Trophoblast cell (in vitro differentiated cells and primary cell): Measurements from ENCODE around the gene ACOX3.

Experiments
- DNase-seq, 2 donors: peaks; one replicate each; pipeline ENCODE4 v3.0.0-alpha.2; 2016
- H2AFZ ChIP-seq: 2 replicates; pipeline ENCODE4 v1.6.1; 2013; ENCODE audit warnings: low read length, moderate library complexity, mild to moderate bottlenecking; ENCODE audit not compliant: insufficient read depth, poor library complexity
- H2AK5ac ChIP-seq: 2 replicates; pipeline ENCODE4 v1.6.1; 2013; ENCODE audit warnings: mild to moderate bottlenecking, low read length
- H2BK120ac ChIP-seq: 2 replicates; pipeline ENCODE4 v1.6.1; 2013; ENCODE audit warnings: low read length, mild to moderate bottlenecking, moderate library complexity; ENCODE audit not compliant: insufficient read depth, poor library complexity
- H2BK12ac ChIP-seq: 2 replicates; pipeline ENCODE4 v1.6.1; 2013; ENCODE audit warnings: mild to moderate bottlenecking, low read length, moderate library complexity
- H2BK5ac ChIP-seq: 2 replicates; pipeline ENCODE4 v1.6.1; 2013; ENCODE audit warnings: low read length, low read depth, moderate library complexity, mild to moderate bottlenecking; ENCODE audit not compliant: poor library complexity
- H3K14ac ChIP-seq: 2 replicates; pipeline ENCODE4 v1.6.1; 2013; ENCODE audit warnings: mild to moderate bottlenecking, low read length
- H3K18ac ChIP-seq: 2 replicates; pipeline ENCODE4 v1.6.1; 2013; ENCODE audit warnings: mild to moderate bottlenecking, low read length
- H3K23ac ChIP-seq: 2 replicates; pipeline ENCODE4 v1.6.1; 2013; ENCODE audit warnings: low read length
- H3K27ac ChIP-seq: 2 replicates; pipeline ENCODE4 v1.5.1; 2013; ENCODE audit warnings: low read depth, mild to moderate bottlenecking, inconsistent platforms, low read length, moderate library complexity
- H3K27me3 ChIP-seq: 2 replicates; pipeline ENCODE4 v1.6.1; 2013; ENCODE audit warnings: inconsistent platforms, mild to moderate bottlenecking, low read length, moderate library complexity; ENCODE audit not compliant: insufficient read depth
- H3K36me3 ChIP-seq, 2 experiments: 1 replicate in 1 of 2; 2 replicates in 1 of 2; pipeline ENCODE4 v1.6.1; 2013; ENCODE audit warnings: low read length in 2 of 2, mild to moderate bottlenecking in 2 of 2, moderate library complexity in 1 of 2; ENCODE audit not compliant: insufficient read depth in 2 of 2, control insufficient read depth in 1 of 2
- H3K4ac ChIP-seq: 2 replicates; pipeline ENCODE4 v1.6.1; 2013; ENCODE audit warnings: low read depth, mild to moderate bottlenecking, low read length, moderate library complexity
- H3K4me1 ChIP-seq, 2 experiments: 1 replicate in 1 of 2; 2 replicates in 1 of 2; pipeline ENCODE4 v1.6.1; 2013; ENCODE audit warnings: low read length in 2 of 2, mild to moderate bottlenecking in 2 of 2, moderate library complexity in 1 of 2; ENCODE audit not compliant: insufficient read depth in 2 of 2, control insufficient read depth in 1 of 2
- H3K4me2 ChIP-seq: 2 replicates; pipeline ENCODE4 v1.6.1; 2013; ENCODE audit warnings: inconsistent platforms, mild to moderate bottlenecking, low read length, moderate library complexity
- H3K4me3 ChIP-seq: 2 replicates; pipeline ENCODE4 v1.5.1; 2013; ENCODE audit warnings: mild to moderate bottlenecking, low read depth, low read length, inconsistent platforms
- H3K79me1 ChIP-seq: one replicate; pipeline ENCODE4 v1.6.1; 2013; ENCODE audit warnings: low read length
- H3K79me2 ChIP-seq: 2 replicates; pipeline ENCODE4 v1.6.1; 2013; ENCODE audit warnings: low read length, mild to moderate bottlenecking; ENCODE audit not compliant: control insufficient read depth, insufficient read depth, poor library complexity
- H3K9ac ChIP-seq: 2 replicates; pipeline ENCODE4 v1.6.1; 2013; ENCODE audit warnings: mild to moderate bottlenecking, low read length
- H3K9me3 ChIP-seq: 2 replicates; pipeline ENCODE4 v1.6.1; 2013; ENCODE audit warnings: low read depth, mild to moderate bottlenecking, control low read depth, inconsistent platforms, low read length; ENCODE audit not compliant: insufficient read depth
- H4K12ac ChIP-seq: 2 replicates; pipeline ENCODE4 v1.6.1; 2013; ENCODE audit warnings: low read depth, mild to moderate bottlenecking, low read length, moderate library complexity
- H4K8ac ChIP-seq: 2 replicates; pipeline ENCODE4 v1.6.1; 2013; ENCODE audit warnings: low read depth, mild to moderate bottlenecking, low read length, moderate library complexity
- H4K91ac ChIP-seq: one replicate; pipeline ENCODE4 v1.6.1; 2013; ENCODE audit warnings: low read depth, mild to moderate bottlenecking, low read length, moderate library complexity
- WGBS: extraction: QIAGEN DNeasy Blood & Tissue Kit; methylation state at CpG from one replicate; pipeline ENCODE4 v1.1.7; 2013; ENCODE audit warnings: missing lambda C conversion rate; ENCODE audit not compliant: insufficient read length, insufficient coverage; ENCODE audit errors: extremely low coverage; 5-methylcytosine and 5-hydroxymethylcytosine counted together

The ACOX3 gene

DNA sequence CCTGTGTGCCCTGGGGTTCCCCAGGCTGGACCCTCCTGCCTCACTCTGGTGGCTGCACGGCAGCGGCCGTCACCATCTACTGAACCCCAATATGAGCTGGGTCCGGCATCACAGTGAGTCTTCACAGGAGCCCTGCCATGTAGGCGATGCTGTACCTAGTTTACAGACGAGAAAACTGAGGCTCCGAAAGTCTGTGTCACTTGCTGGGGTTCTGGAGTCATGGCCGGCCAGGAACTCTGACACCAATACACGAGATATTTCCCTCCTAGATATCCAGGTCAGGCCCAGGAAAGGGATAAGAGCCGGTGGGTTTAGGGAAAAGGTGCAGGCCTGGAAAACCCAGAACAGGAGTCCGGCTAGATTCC lies 96.6 kb downstream of the ACOX3 start:
- no peak overlapping the region for H3K27ac ChIP-seq
- H3K4me2 ChIP-seq = no peak overlapping the region
- peaks cover 2% of the 10 kb centered on the region for H3K79me1 ChIP-seq
- no peak overlapping the region for H3K4me3 ChIP-seq
- no peak overlapping the region for H4K8ac ChIP-seq
- no peak overlapping the region for H4K12ac ChIP-seq
- no peak overlapping the region for H3K23ac ChIP-seq
- no peaks in the 10 kb centered on the region for H3K79me2 ChIP-seq
- H3K4me1 ChIP-seq = peaks cover 8 to 9% of the 10 kb centered on the region in 2 experiments
- no peak overlapping the region for H2BK5ac ChIP-seq
- no CpG with 5 or more reads among the region's 11 CpGs for WGBS
- no peak overlapping the region for H2AK5ac ChIP-seq
- H3K14ac ChIP-seq = no peak overlapping the region
- DNase-seq = no peak
- no peak overlapping the region for H4K91ac ChIP-seq
- no peaks in the 10 kb centered on the region for H3K27me3 ChIP-seq
- H3K4ac ChIP-seq = no peak overlapping the region
- no peaks in the 10 kb centered on the region for H3K9me3 ChIP-seq
- no peak overlapping the region for H2BK12ac ChIP-seq
- no peaks in the 10 kb centered on the region for H3K36me3 ChIP-seq
- no peak overlapping the region for H3K18ac ChIP-seq
- no peak overlapping the region for H2AFZ ChIP-seq
- no peak overlapping the region for H2BK120ac ChIP-seq
- H3K9ac ChIP-seq = no peak overlapping the region

DNA sequence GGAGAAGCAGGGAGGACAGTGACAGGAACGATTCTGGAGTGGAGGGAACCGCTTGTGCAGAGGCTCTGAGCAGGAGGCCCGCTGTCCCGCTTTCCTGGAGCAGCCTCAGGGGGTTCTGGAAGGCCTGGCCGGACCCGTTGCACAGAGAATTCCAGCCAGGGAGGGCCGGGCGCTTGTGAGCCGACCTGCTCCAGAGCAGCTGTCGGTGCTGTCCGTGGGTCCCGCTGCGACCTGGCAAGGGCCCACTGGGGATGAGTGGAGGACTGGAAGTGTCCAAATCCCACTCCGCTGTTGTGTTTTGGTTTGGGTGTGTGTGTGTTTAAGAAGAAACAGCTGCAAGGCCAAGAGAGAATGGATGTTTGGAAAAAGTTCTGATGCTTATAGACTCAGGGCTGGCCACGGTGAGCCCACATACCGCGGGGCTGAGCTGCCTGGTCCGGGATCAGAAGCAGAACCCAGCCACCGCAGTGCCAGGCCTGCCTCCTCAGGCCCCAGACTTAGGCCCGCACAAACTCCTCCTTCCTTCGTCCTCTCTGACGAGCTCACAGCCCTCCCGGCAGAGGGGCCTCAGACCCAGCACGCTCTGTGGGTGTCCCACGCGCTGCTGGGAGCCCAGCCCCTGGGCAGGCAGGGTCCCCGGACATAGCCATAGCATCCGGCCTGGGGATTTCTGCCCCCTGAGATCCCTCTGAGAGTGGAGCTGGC lies 97.1 kb downstream of the ACOX3 start:
- Histone ChIP-seq H3K27me3 (no peaks in the 10 kb centered on the region), H3K79me2 (no peaks in the 10 kb centered on the region), H3K4ac (no peak overlapping the region), H3K27ac (no peak overlapping the region), H2BK5ac (no peak overlapping the region), H3K23ac (no peak overlapping the region), H2AFZ (no peak overlapping the region), H2AK5ac (peak overlapping the region; percentile 23), H3K18ac (no peak overlapping the region), H3K9me3 (no peaks in the 10 kb centered on the region), H3K36me3 (no peaks in the 10 kb centered on the region), H4K8ac (peak overlapping the region; percentile 10), H3K14ac (peak overlapping the region; percentile 17), H2BK12ac (peak overlapping the region; percentile 34), H4K12ac (no peak overlapping the region), H3K4me2 (no peak overlapping the region), H3K79me1 (peaks cover 2% of the 10 kb centered on the region), H3K9ac (no peak overlapping the region), H2BK120ac (no peak overlapping the region), H4K91ac (no peak overlapping the region), H3K4me1 (peaks cover 8 to 9% of the 10 kb centered on the region in 2 experiments), H3K4me3 (no peak overlapping the region)
- no CpG with 5 or more reads among the region's 28 CpGs for WGBS
- no peak for DNase-seq

GRCh38 chr4:8342651-8343261 lies 97.8 kb downstream of the ACOX3 start:
- Histone ChIP-seq H2BK120ac (no peak overlapping the region), H4K8ac (no peak overlapping the region), H3K4me1 (peaks cover 8 to 9% of the 10 kb centered on the region in 2 experiments), H3K18ac (no peak overlapping the region), H3K36me3 (no peaks in the 10 kb centered on the region), H3K4me3 (no peak overlapping the region), H2BK5ac (no peak overlapping the region), H2AK5ac (no peak overlapping the region), H3K4ac (no peak overlapping the region), H3K9me3 (no peaks in the 10 kb centered on the region), H3K9ac (no peak overlapping the region), H4K12ac (no peak overlapping the region), H3K27ac (no peak overlapping the region), H3K14ac (peak overlapping the region; percentile 17), H3K79me2 (no peaks in the 10 kb centered on the region), H3K23ac (no peak overlapping the region), H2AFZ (peak overlapping the region; percentile 20), H3K27me3 (no peaks in the 10 kb centered on the region), H3K79me1 (peaks cover 2% of the 10 kb centered on the region), H3K4me2 (no peak overlapping the region), H2BK12ac (no peak overlapping the region), H4K91ac (no peak overlapping the region)
- no CpG with 5 or more reads among the region's 16 CpGs for WGBS
- no peak for DNase-seq

DNA sequence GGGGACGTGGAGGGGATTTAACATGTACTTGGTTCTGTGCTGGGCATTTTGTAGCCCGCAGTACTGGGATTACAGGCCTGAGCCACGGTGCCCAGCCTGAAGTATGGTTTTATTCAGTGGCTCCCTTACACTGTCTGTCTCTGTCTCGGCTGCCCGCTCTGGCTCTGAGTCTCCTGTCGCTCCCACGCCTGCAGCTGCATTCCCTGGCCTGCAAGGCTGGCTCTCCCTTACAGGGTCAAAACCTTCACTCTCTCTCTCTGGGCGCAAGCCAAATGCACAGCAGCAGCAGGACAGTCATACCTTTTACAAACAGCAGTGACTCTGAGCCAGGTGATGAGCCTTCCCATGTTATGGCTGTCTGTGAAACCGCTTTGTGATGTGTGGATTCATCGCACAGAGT lies 98.8 kb downstream of the ACOX3 start:
- Histone ChIP-seq H3K9me3 (no peaks in the 10 kb centered on the region), H2AFZ (peak overlapping the region; percentile 0), H3K4ac (no peak overlapping the region), H3K14ac (no peak overlapping the region), H3K27ac (no peak overlapping the region), H3K27me3 (no peaks in the 10 kb centered on the region), H3K36me3 (no peaks in the 10 kb centered on the region), H3K9ac (no peak overlapping the region), H3K79me1 (peaks cover 2% of the 10 kb centered on the region), H3K79me2 (no peaks in the 10 kb centered on the region), H3K4me3 (no peak overlapping the region), H4K8ac (no peak overlapping the region), H2BK120ac (no peak overlapping the region), H3K18ac (no peak overlapping the region), H2AK5ac (no peak overlapping the region), H2BK5ac (no peak overlapping the region), H3K4me1 (peaks cover 7 to 8% of the 10 kb centered on the region in 2 experiments), H3K23ac (no peak overlapping the region), H4K91ac (no peak overlapping the region), H4K12ac (no peak overlapping the region), H2BK12ac (no peak overlapping the region), H3K4me2 (no peak overlapping the region)
- no peak for DNase-seq
- WGBS = no CpG with 5 or more reads among the region's 10 CpGs
